Body of pancreas (tissue), 4 donors: ENCODE results near the gene BORCS6. TPM values are rescaled to one million over a fixed set of nuclear protein-coding genes. Genes with fewer than 3 reads are reported as not detected.

Experiments used
- ATAC-seq: fragments of 150-250 bp; one replicate; pipeline ENCODE4 v1.9.1; 2016
- DNase-seq, 4 donors: peaks; one replicate each; pipeline ENCODE4 v3.0.0-alpha.2; 2019
- H3K27ac ChIP-seq, 4 donors: fragments of 200-600 bp; sonication (generic); 1 replicate in 3 of 4; 2 replicates in 1 of 4; pipeline versions ENCODE4 v1.5.1 to v1.6.1; 2016 to 2019; ENCODE audit warnings: mild to moderate bottlenecking in 1 of 4, mixed read lengths in 1 of 4, moderate library complexity in 1 of 4
- H3K27me3 ChIP-seq, 2 donors: fragments of 200-600 bp; sonication (generic); one replicate each; pipeline ENCODE4 v1.6.0; 2016; ENCODE audit warnings: mild to moderate bottlenecking in 1 of 2
- H3K36me3 ChIP-seq, 2 donors: fragments of 200-600 bp; sonication (generic); replicated peaks in 1 of 2; 2 replicates each; pipeline ENCODE4 v1.5.1; 2016; ENCODE audit warnings: low read depth in 2 of 2; ENCODE audit not compliant: insufficient read depth in 1 of 2
- H3K4me1 ChIP-seq: fragments of 200-600 bp; sonication (generic); one replicate; pipeline ENCODE4 v1.6.0; 2016
- H3K4me3 ChIP-seq, 2 donors: fragments of 200-600 bp; sonication (generic); 1 replicate in 1 of 2; 2 replicates in 1 of 2; pipeline ENCODE4 v1.5.1; 2016 to 2019
- H3K9me3 ChIP-seq, 3 donors: fragments of 200-600 bp; sonication (generic); 1 replicate in 2 of 3; 2 replicates in 1 of 3; pipeline ENCODE4 v1.5.1; 2016
- CTCF ChIP-seq, 7 experiments: fragments of 450-650 bp in 4 of 7; fragments of 200-600 bp in 3 of 7; sonication (generic) in 3 of 7; IDR thresholded peaks; one replicate each; pipeline ENCODE4 v1.5.1; 2016 to 2019; ENCODE audit warnings: antibody characterized with exemption in 7 of 7
- POLR2A ChIP-seq, 3 donors: fragments of 450-650 bp; IDR thresholded peaks; one replicate each; pipeline ENCODE4 v1.6.1; 2016; ENCODE audit warnings: antibody characterized with exemption in 3 of 3, mild to moderate bottlenecking in 2 of 3
- WGBS, 2 donors: methylation state at CpG; one replicate each; pipeline ENCODE4 v1.1.5; 2017; 5-methylcytosine and 5-hydroxymethylcytosine counted together
- intact Hi-C: fragments of 100-400 bp; cut with DNase I; formaldehyde crosslinking; loops from one replicate; pipeline ENCODE4 v1.15.1; 2023
- total RNA-seq, 2 donors: library from RNA; depleted of rRNA; stranded (reverse); fragments of >200 nt; gene quantifications; one replicate each; pipeline ENCODE4 v1.1.0, GENCODE V29; 2016

Gene BORCS6
- total RNA-seq, 2 donors from 2014 or later = 11.9 to 16.2 TPM

GRCh38 chr17:8189041-8189710 lies 804 bp downstream of the BORCS6 start:
- Histone ChIP-seq H3K27me3 (no peaks in the 10 kb centered on the region), H3K27ac (peak overlapping the region; percentile 87 to 96 (median 96)), H3K4me1 (peaks cover 54% of the 10 kb centered on the region), H3K9me3 (no peaks in the 10 kb centered on the region), H3K36me3 (no peaks in the 10 kb centered on the region), H3K4me3 (peak overlapping the region; percentile 58 to 75)
- TF ChIP-seq CTCF (IDR thresholded peaks at IDR 0.05) = no peak
- no peak for TF ChIP-seq POLR2A (IDR thresholded peaks at IDR 0.05)
- ATAC-seq (no peak), DNase-seq (peak; percentile 37 to 53 (median 44))
- 2 to 4% methylated on average over 8 to 67 of the region's 67 CpGs for WGBS, 2 donors
- intact Hi-C loops = no loop called here

GRCh38 chr17:8188263-8188839 lies 1.6 kb downstream of the BORCS6 start:
- Histone ChIP-seq H3K27me3 (no peaks in the 10 kb centered on the region), H3K36me3 (no peaks in the 10 kb centered on the region), H3K9me3 (no peaks in the 10 kb centered on the region), H3K4me1 (peaks cover 54% of the 10 kb centered on the region), H3K4me3 (no peak overlapping the region), H3K27ac (peak overlapping the region; percentile 87 to 96 (median 96))
- DNase-seq = peak in 2 of 4 donors; percentile 13 to 26
- intact Hi-C loops = no loop called here
- TF ChIP-seq CTCF (IDR thresholded peaks at IDR 0.05) (no peak), POLR2A (IDR thresholded peaks at IDR 0.05) (no peak)
- ATAC-seq = no peak
- 21 to 23% methylated on average over 11 to 12 of the region's 12 CpGs for WGBS, 2 donors

GRCh38 chr17:8187517-8188262 lies 2.3 kb downstream of the BORCS6 start:
- Histone ChIP-seq H3K27me3 (no peaks in the 10 kb centered on the region), H3K9me3 (no peaks in the 10 kb centered on the region), H3K4me1 (peaks cover 51% of the 10 kb centered on the region), H3K27ac (peak overlapping the region; percentile 87 to 96 (median 96)), H3K36me3 (no peaks in the 10 kb centered on the region), H3K4me3 (no peak overlapping the region)
- TF ChIP-seq CTCF (IDR thresholded peaks at IDR 0.05) (peak in 2 of 7 experiments; percentile 12 to 20), POLR2A (IDR thresholded peaks at IDR 0.05) (peak in 2 of 3 donors; percentile 62 to 77)
- DNase-seq (peak; percentile 95 to 96 (median 96)), ATAC-seq (peak; percentile 54)
- intact Hi-C loops = no loop called here
- 0 to 1% methylated on average over 25 of the region's 25 CpGs for WGBS, 2 donors

GRCh38 chr17:8186787-8187516 lies 3.0 kb downstream of the BORCS6 start:
- Histone ChIP-seq H3K9me3 (no peaks in the 10 kb centered on the region), H3K27ac (peak overlapping the region; percentile 87 to 96 (median 96)), H3K27me3 (no peaks in the 10 kb centered on the region), H3K4me3 (peak overlapping the region in 1 of 2 donors; percentile 38), H3K36me3 (no peaks in the 10 kb centered on the region), H3K4me1 (peaks cover 45% of the 10 kb centered on the region)
- ATAC-seq (peak; percentile 68), DNase-seq (peak; percentile 95 to 97 (median 96))
- WGBS, 2 donors = 0% methylated on average over 30 to 32 of the region's 32 CpGs
- TF ChIP-seq POLR2A (IDR thresholded peaks at IDR 0.05) (no peak), CTCF (IDR thresholded peaks at IDR 0.05) (peak in 5 of 7 experiments; percentile 9 to 65 (median 61))
- intact Hi-C loops = no loop called here
